K562 (cell line): ENCODE data around the gene TNFRSF6B. TPM values are rescaled to one million over a fixed set of nuclear protein-coding genes. Genes with fewer than 3 reads are reported as not detected.

Source experiments
- DACH1 ChIP-seq: fragments of 450-650 bp; IDR thresholded peaks from 2 replicates; pipeline ENCODE4 v1.6.1; 2018; ENCODE audit not compliant: partially characterized antibody
- FOXJ3 ChIP-seq: sonication (generic); formaldehyde crosslinking; IDR thresholded peaks from 2 replicates; pipeline ENCODE4 v1.4.0; 2020; ENCODE audit warnings: mild to moderate bottlenecking, missing genetic modification reagents
- KDM2B ChIP-seq: fragments of 250-450 bp; sonication (Bioruptor Pico); IDR thresholded peaks from 2 replicates; pipeline ENCODE4 v1.8.0; 2021; ENCODE audit warnings: mild to moderate bottlenecking, moderate library complexity
- NCOA4 ChIP-seq: fragments of 450-650 bp; IDR thresholded peaks from 2 replicates; pipeline ENCODE4 v1.6.1; 2018; ENCODE audit warnings: mild to moderate bottlenecking; ENCODE audit not compliant: partially characterized antibody
- PCBP1 ChIP-seq: fragments of 200-400 bp; formaldehyde crosslinking; IDR thresholded peaks from 2 replicates; pipeline ENCODE4 v1.6.1; 2018; ENCODE audit warnings: mild to moderate bottlenecking, low read depth, low read length; ENCODE audit not compliant: poor library complexity, severe bottlenecking
- POLR2AphosphoS2 ChIP-seq: IDR thresholded peaks from 2 replicates; pipeline ENCODE4 v1.6.1; 2012; ENCODE audit warnings: low read length, improper control_type of control experiment
- POLR2B ChIP-seq: fragments of 450-650 bp; IDR thresholded peaks from 2 replicates; pipeline ENCODE4 v1.6.1; 2018; ENCODE audit warnings: low read depth; ENCODE audit not compliant: partially characterized antibody
- POLR2G ChIP-seq: fragments of 200-400 bp; formaldehyde crosslinking; IDR thresholded peaks from 2 replicates; pipeline ENCODE4 v1.6.1; 2017; ENCODE audit warnings: low read depth, mild to moderate bottlenecking, antibody characterized with exemption, low read length, moderate library complexity
- RBFOX2 ChIP-seq: fragments of 200-400 bp; formaldehyde crosslinking; IDR thresholded peaks from 2 replicates; pipeline ENCODE4 v1.6.1; 2017; ENCODE audit warnings: low read depth, mild to moderate bottlenecking, low read length, moderate library complexity
- RBM22 ChIP-seq: fragments of 200-400 bp; formaldehyde crosslinking; IDR thresholded peaks from 2 replicates; pipeline ENCODE4 v1.6.1; 2018; ENCODE audit warnings: low read length, low read depth; ENCODE audit not compliant: poor library complexity, severe bottlenecking
- SUPT5H ChIP-seq: fragments of 450-650 bp; IDR thresholded peaks from 2 replicates; pipeline ENCODE4 v1.6.1; 2016
- TRIM24 ChIP-seq, 2 experiments: fragments of 450-650 bp; IDR thresholded peaks; 2 replicates each; pipeline ENCODE4 v1.6.1; 2016
- ZNF431 ChIP-seq: sonication (generic); formaldehyde crosslinking; IDR thresholded peaks from 2 replicates; pipeline ENCODE4 v1.8.0; 2022; ENCODE audit warnings: mild to moderate bottlenecking, missing genetic modification reagents
- polyA plus RNA-seq, 8 experiments: library from polyadenylated mRNA; depleted of rRNA in 4 of 8; stranded (reverse) in 5 of 8; unstranded in 3 of 8; fragments of >200 nt; fragmentation: Nextera tagmentation in 2 of 8; fragmentation: Illumina TruSeq in 1 of 8; extraction: Ambion mirVana in 2 of 8; extraction: Trizol in 1 of 8; gene quantifications; 2 replicates each; pipeline versions ENCODE4 v1.2.1 to v1.2.3, GENCODE V29; 2011 to 2014; ENCODE audit warnings: inconsistent platforms in 1 of 8, missing spikeins in 1 of 8
- total RNA-seq, 7 experiments: library from RNA; depleted of rRNA in 6 of 7; stranded (reverse); fragments of >200 nt in 6 of 7; fragmentation: Illumina TruSeq in 2 of 7; extraction: Trizol in 2 of 7; gene quantifications; 2 replicates each; pipeline versions ENCODE4 v1.2.1 to v1.2.3, GENCODE V29; 2011 to 2021; ENCODE audit warnings: low replicate concordance in 1 of 7
- TF ChIP-seq, protein P1 (sequence below): sonication (generic); formaldehyde crosslinking; IDR thresholded peaks from 2 replicates; pipeline ENCODE4 v1.8.1; 2023; ENCODE audit warnings: mild to moderate bottlenecking, missing genetic modification reagents
- TF ChIP-seq, protein P2 (sequence below): fragments of 250-450 bp; sonication (Bioruptor Pico); IDR thresholded peaks from 2 replicates; pipeline ENCODE4 v1.5.0; 2021

TNFRSF6B gene
- total and polyA plus RNA-seq, 9 of the 15 experiments (the other 6 are each of a cell fraction or from before 2014, with no cell fraction given) = 0.10 to 3.5 (median 0.32) TPM; not detected in 6

DNA sequence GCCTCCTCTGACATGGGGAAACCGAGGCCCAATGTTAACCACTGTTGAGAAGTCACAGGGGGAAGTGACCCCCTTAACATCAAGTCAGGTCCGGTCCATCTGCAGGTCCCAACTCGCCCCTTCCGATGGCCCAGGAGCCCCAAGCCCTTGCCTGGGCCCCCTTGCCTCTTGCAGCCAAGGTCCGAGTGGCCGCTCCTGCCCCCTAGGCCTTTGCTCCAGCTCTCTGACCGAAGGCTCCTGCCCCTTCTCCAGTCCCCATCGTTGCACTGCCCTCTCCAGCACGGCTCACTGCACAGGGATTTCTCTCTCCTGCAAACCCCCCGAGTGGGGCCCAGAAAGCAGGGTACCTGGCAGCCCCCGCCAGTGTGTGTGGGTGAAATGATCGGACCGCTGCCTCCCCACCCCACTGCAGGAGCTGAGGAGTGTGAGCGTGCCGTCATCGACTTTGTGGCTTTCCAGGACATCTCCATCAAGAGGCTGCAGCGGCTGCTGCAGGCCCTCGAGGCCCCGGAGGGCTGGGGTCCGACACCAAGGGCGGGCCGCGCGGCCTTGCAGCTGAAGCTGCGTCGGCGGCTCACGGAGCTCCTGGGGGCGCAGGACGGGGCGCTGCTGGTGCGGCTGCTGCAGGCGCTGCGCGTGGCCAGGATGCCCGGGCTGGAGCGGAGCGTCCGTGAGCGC lies 1.6 kb downstream of the TNFRSF6B start (continued):
- TF ChIP-seq, protein P1, sequence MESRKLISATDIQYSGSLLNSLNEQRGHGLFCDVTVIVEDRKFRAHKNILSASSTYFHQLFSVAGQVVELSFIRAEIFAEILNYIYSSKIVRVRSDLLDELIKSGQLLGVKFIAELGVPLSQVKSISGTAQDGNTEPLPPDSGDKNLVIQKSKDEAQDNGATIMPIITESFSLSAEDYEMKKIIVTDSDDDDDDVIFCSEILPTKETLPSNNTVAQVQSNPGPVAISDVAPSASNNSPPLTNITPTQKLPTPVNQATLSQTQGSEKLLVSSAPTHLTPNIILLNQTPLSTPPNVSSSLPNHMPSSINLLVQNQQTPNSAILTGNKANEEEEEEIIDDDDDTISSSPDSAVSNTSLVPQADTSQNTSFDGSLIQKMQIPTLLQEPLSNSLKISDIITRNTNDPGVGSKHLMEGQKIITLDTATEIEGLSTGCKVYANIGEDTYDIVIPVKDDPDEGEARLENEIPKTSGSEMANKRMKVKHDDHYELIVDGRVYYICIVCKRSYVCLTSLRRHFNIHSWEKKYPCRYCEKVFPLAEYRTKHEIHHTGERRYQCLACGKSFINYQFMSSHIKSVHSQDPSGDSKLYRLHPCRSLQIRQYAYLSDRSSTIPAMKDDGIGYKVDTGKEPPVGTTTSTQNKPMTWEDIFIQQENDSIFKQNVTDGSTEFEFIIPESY (CRISPR knock-in tag) = peak; percentile 40; the same call in 1 of the 2 replicates
- TF ChIP-seq SUPT5H (peak; percentile 52; the same call in 1 of the 2 replicates), DACH1 (no peak), NCOA4 (no peak), PCBP1 (peak; percentile 43), POLR2B (peak; percentile 24), TRIM24 (IDR thresholded peaks at IDR 0.05) (no peak), ZNF431 (no peak), FOXJ3 (CRISPR knock-in tag) (no peak), RBFOX2 (0 out of 2 replicates have a peak, but pooled peaks have one; percentile 27), KDM2B (CRISPR knock-in tag) (no peak), RBM22 (peak; percentile 20), POLR2AphosphoS2 (peak; percentile 76), POLR2G (peak; percentile 80)
- TF ChIP-seq, protein P2, sequence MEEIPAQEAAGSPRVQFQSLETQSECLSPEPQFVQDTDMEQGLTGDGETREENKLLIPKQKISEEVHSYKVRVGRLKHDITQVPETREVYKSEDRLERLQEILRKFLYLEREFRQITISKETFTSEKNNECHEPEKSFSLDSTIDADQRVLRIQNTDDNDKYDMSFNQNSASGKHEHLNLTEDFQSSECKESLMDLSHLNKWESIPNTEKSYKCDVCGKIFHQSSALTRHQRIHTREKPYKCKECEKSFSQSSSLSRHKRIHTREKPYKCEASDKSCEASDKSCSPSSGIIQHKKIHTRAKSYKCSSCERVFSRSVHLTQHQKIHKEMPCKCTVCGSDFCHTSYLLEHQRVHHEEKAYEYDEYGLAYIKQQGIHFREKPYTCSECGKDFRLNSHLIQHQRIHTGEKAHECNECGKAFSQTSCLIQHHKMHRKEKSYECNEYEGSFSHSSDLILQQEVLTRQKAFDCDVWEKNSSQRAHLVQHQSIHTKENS (CRISPR knock-in tag) = no peak
- TF ChIP-seq, all 486 proteins: peak for 11
